ENCODE results near the gene SP9.

DNA sequence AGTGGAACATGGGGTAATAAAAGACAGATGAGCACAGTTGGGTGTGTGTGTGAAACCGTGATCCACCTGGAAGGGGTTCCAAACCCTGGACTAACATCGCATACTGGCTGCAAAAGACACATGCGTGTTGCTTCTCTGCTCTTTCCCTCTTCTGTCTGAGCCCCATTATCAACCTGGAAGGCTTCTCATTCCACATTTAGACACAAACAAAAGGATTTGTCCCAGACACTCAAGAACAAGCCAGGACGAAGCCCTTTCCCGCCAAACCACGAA lies 7.0 kb upstream of the SP9 start:
- TF ChIP-seq POLR2AphosphoS5 (IDR thresholded peaks at IDR 0.05; ENCODE audit: low read depth, low read length) (no peak), TAF1 (IDR thresholded peaks at IDR 0.05; ENCODE audit: borderline replicate concordance, insufficient read depth, low read length) (no peak), SIN3A (IDR thresholded peaks at IDR 0.05; ENCODE audit: borderline replicate concordance, insufficient read depth, low read length) (no peak), FOXP2 (optimal IDR thresholded peaks at IDR 0.05; ENCODE audit: borderline replicate concordance, extremely low read depth, extremely low read length, insufficient read depth) (no peak)
- TF ChIP-seq, protein P1, sequence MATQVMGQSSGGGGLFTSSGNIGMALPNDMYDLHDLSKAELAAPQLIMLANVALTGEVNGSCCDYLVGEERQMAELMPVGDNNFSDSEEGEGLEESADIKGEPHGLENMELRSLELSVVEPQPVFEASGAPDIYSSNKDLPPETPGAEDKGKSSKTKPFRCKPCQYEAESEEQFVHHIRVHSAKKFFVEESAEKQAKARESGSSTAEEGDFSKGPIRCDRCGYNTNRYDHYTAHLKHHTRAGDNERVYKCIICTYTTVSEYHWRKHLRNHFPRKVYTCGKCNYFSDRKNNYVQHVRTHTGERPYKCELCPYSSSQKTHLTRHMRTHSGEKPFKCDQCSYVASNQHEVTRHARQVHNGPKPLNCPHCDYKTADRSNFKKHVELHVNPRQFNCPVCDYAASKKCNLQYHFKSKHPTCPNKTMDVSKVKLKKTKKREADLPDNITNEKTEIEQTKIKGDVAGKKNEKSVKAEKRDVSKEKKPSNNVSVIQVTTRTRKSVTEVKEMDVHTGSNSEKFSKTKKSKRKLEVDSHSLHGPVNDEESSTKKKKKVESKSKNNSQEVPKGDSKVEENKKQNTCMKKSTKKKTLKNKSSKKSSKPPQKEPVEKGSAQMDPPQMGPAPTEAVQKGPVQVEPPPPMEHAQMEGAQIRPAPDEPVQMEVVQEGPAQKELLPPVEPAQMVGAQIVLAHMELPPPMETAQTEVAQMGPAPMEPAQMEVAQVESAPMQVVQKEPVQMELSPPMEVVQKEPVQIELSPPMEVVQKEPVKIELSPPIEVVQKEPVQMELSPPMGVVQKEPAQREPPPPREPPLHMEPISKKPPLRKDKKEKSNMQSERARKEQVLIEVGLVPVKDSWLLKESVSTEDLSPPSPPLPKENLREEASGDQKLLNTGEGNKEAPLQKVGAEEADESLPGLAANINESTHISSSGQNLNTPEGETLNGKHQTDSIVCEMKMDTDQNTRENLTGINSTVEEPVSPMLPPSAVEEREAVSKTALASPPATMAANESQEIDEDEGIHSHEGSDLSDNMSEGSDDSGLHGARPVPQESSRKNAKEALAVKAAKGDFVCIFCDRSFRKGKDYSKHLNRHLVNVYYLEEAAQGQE (IDR thresholded peaks at IDR 0.05; ENCODE audit: insufficient read depth in 1 of 2, low read depth in 2 of 2, low read length in 2 of 2): no peak

All from PFSK-1 (cell line).